A549 (cell line): Measurements from ENCODE around the gene UBE2G2. TPM values are rescaled to one million over a fixed set of nuclear protein-coding genes. Genes with fewer than 3 reads are reported as not detected.

Experiments used
- ATAC-seq, 2 experiments: fragments of 200-7000 bp in 1 of 2; fragments of >200 bp in 1 of 2; cut with Nextera tagmentation in 1 of 2; cut with Tn5 transposase in 1 of 2; 3 replicates each; pipeline versions ENCODE4 v1.8.0 to v1.9.1; 2018 to 2020; ENCODE audit warnings: mild to moderate bottlenecking in 1 of 2, moderate library complexity in 1 of 2
- CTCF ChIA-PET: fragments of 300-600 bp; sonication (Branson Sonifier 250); formaldehyde crosslinking; extraction: SDS; loops from one replicate; lab custom pipeline; 2021; ENCODE audit warnings: antibody characterized with exemption, inconsistent platforms; lab: Yijun Ruan, JAX
- POLR2A ChIA-PET: fragments of 350-600 bp; formaldehyde crosslinking; extraction: SDS; loops from one replicate; lab custom pipeline; 2021; ENCODE audit warnings: antibody characterized with exemption, inconsistent platforms; lab: Yijun Ruan, JAX
- DNase-seq, 2 experiments: peaks; one replicate each; pipeline versions ENCODE4 v3.0.0 to v3.0.0-alpha.2; 2011 to 2016; ENCODE audit warnings: low read depth in 1 of 2, low spot score in 1 of 2
- FAIRE-seq: peaks from 2 replicates; lab custom pipeline; 2011; peaks lifted over from hg19 to GRCh38; lab: Jason Lieb, UNC
- H3K27ac ChIP-seq, 2 experiments: fragments of >200 bp; sonication (Bioruptor Twin); formaldehyde crosslinking; 3 replicates each; pipeline ENCODE4 v1.5.1; 2016 to 2017
- H3K4me1 ChIP-seq: fragments of >200 bp; sonication (Bioruptor Twin); formaldehyde crosslinking; 3 replicates; pipeline ENCODE4 v1.6.1; 2016
- H3K4me2 ChIP-seq: fragments of >200 bp; sonication (Bioruptor Twin); formaldehyde crosslinking; 3 replicates; pipeline ENCODE4 v1.6.1; 2016
- H3K4me3 ChIP-seq: fragments of >200 bp; sonication (Bioruptor Twin); formaldehyde crosslinking; 3 replicates; pipeline ENCODE4 v1.5.1; 2016
- H3K9me3 ChIP-seq: fragments of >200 bp; sonication (Bioruptor Twin); formaldehyde crosslinking; 3 replicates; pipeline ENCODE4 v1.6.1; 2016
- ATOH8 ChIP-seq: fragments of 250-450 bp; sonication (Bioruptor Pico); IDR thresholded peaks from 2 replicates; pipeline ENCODE4 v1.5.0; 2020; ENCODE audit warnings: low read depth, mild to moderate bottlenecking, moderate library complexity
- BHLHE40 ChIP-seq: IDR thresholded peaks from 2 replicates; pipeline ENCODE4 v1.6.1; 2012; ENCODE audit warnings: low read depth, low read length, inconsistent platforms
- CHD4 ChIP-seq: fragments of 200-600 bp; sonication (generic); IDR thresholded peaks from 2 replicates; pipeline ENCODE4 v1.6.1; 2016; ENCODE audit warnings: antibody characterized with exemption, mild to moderate bottlenecking, borderline replicate concordance
- EHMT2 ChIP-seq: fragments of 200-600 bp; sonication (generic); IDR thresholded peaks from 2 replicates; pipeline ENCODE4 v1.6.1; 2016; ENCODE audit warnings: antibody characterized with exemption, low read depth, mild to moderate bottlenecking, moderate library complexity
- ELK1 ChIP-seq: fragments of 150-350 bp; IDR thresholded peaks from 2 replicates; pipeline ENCODE4 v1.6.1; 2014; ENCODE audit warnings: low read depth, mild to moderate bottlenecking, low read length
- FOXS1 ChIP-seq: fragments of 250-450 bp; sonication (Bioruptor Pico); IDR thresholded peaks from 2 replicates; pipeline ENCODE4 v1.5.0; 2020; ENCODE audit warnings: mild to moderate bottlenecking, moderate library complexity
- HES2 ChIP-seq: fragments of >200 bp; sonication (Bioruptor Twin); formaldehyde crosslinking; IDR thresholded peaks from 2 replicates; pipeline ENCODE4 v1.6.1; 2016
- HMGXB4 ChIP-seq: fragments of 250-450 bp; sonication (Bioruptor Pico); IDR thresholded peaks from 2 replicates; pipeline ENCODE4 v1.5.0; 2021; ENCODE audit warnings: mild to moderate bottlenecking, moderate library complexity, borderline replicate concordance
- HOXB5 ChIP-seq: fragments of 250-450 bp; sonication (Bioruptor Pico); IDR thresholded peaks from 2 replicates; pipeline ENCODE4 v1.5.0; 2020; ENCODE audit warnings: mild to moderate bottlenecking, moderate library complexity
- KDM1A ChIP-seq: fragments of 200-600 bp; sonication (generic); IDR thresholded peaks from 2 replicates; pipeline ENCODE4 v1.6.1; 2016; ENCODE audit warnings: low read depth, mild to moderate bottlenecking
- MAX ChIP-seq: IDR thresholded peaks from 2 replicates; pipeline ENCODE4 v1.6.1; 2012
- MAZ ChIP-seq: fragments of 150-350 bp; IDR thresholded peaks from 2 replicates; pipeline ENCODE4 v1.6.1; 2014; ENCODE audit warnings: antibody characterized with exemption, low read depth, low read length, borderline replicate concordance
- MYC ChIP-seq: IDR thresholded peaks from 2 replicates; pipeline ENCODE4 v1.6.1; 2012; ENCODE audit warnings: mild to moderate bottlenecking, inconsistent platforms, low read length, improper control_type of control experiment, borderline replicate concordance
- NPAS2 ChIP-seq: fragments of 250-450 bp; sonication (Bioruptor Pico); IDR thresholded peaks from 2 replicates; pipeline ENCODE4 v1.8.0; 2022; ENCODE audit warnings: mild to moderate bottlenecking, moderate library complexity, borderline replicate concordance
- RARB ChIP-seq: fragments of 250-450 bp; sonication (Bioruptor Pico); IDR thresholded peaks from 2 replicates; pipeline ENCODE4 v1.8.0; 2021; ENCODE audit warnings: mild to moderate bottlenecking, moderate library complexity
- WGBS: methylation state at CpG from one replicate; pipeline ENCODE4 v1.1.6; 2017; ENCODE audit errors: missing lambda C conversion rate; 5-methylcytosine and 5-hydroxymethylcytosine counted together
- polyA plus RNA-seq, 4 experiments: library from polyadenylated mRNA; depleted of rRNA in 3 of 4; stranded (reverse); fragments of >200 nt; fragmentation: RNase III in 1 of 4; extraction: RNeasy Plus Mini Kit Qiagen cat#74134 plus additional on column Dnase treatment in 1 of 4; gene quantifications; 2 replicates in 3 of 4; 3 replicates in 1 of 4; pipeline ENCODE4 v1.2.3, GENCODE V29; 2011 to 2017

Gene UBE2G2
- polyA plus RNA-seq, 2 of the 4 experiments (the other 2 are of a cell fraction): 56.9 to 68.2 TPM

- POLR2A ChIA-PET: no interaction called here
- CTCF ChIA-PET: interaction anchor here (0.8 to 1.7 kb wide), 3 partner anchors 13 to 231 kb away, joined by 3 to 7 read pairs (median 4); no protein-coding TSS in a partner anchor
- WGBS: 29% methylated on average over 2 of the region's 2 CpGs
Observed at GRCh38 chr21:44720170-44720569, 81.5 kb downstream of the UBE2G2 start.

More at GRCh38 chr21:44720170-44720569, 81.5 kb downstream of the UBE2G2 start:
- H3K4me1 ChIP-seq: no peaks in the 10 kb centered on the region
- no peak for FAIRE-seq
- H3K27ac ChIP-seq: no peak overlapping the region
- H3K4me3 ChIP-seq: no peak overlapping the region
- H3K4me2 ChIP-seq: no peak overlapping the region
- DNase-seq: no peak
- H3K9me3 ChIP-seq: no peaks in the 10 kb centered on the region
- TF ChIP-seq NPAS2 (no peak), KDM1A (no peak), HMGXB4 (no peak), FOXS1 (CRISPR knock-in tag) (no peak), MYC (no peak), ATOH8 (CRISPR knock-in tag) (no peak), MAZ (no peak), HES2 (no peak), MAX (no peak), ELK1 (no peak), RARB (CRISPR knock-in tag) (no peak), BHLHE40 (no peak), HOXB5 (CRISPR knock-in tag) (no peak), CHD4 (no peak), EHMT2 (no peak)
- ATAC-seq: no peak

Other genes starting within 250 kb of the UBE2G2 start
- not detected in 2 replicates for gene KRTAP10-3, start 243.0 kb downstream of the UBE2G2 start, polyA plus RNA-seq (2011; rRNA removed)
- gene KRTAP10-3, start 243.0 kb downstream of the UBE2G2 start, polyA plus RNA-seq (2017; fragmentation: RNase III; extraction: RNeasy Plus Mini Kit Qiagen cat#74134 plus additional on column Dnase treatment): not detected in 3 replicates
- not detected in 2 replicates for gene KRTAP10-4, start 228.1 kb downstream of the UBE2G2 start, polyA plus RNA-seq (2011; rRNA removed)
- not detected in 3 replicates for gene KRTAP10-4, start 228.1 kb downstream of the UBE2G2 start, polyA plus RNA-seq (2017; fragmentation: RNase III; extraction: RNeasy Plus Mini Kit Qiagen cat#74134 plus additional on column Dnase treatment)
- not detected in 2 replicates for gene KRTAP10-5, start 221.2 kb downstream of the UBE2G2 start, polyA plus RNA-seq (2011; rRNA removed)
- not detected in 3 replicates for gene KRTAP10-5, start 221.2 kb downstream of the UBE2G2 start, polyA plus RNA-seq (2017; fragmentation: RNase III; extraction: RNeasy Plus Mini Kit Qiagen cat#74134 plus additional on column Dnase treatment)
- not detected in 2 replicates for gene KRTAP10-6, start 209.3 kb downstream of the UBE2G2 start, polyA plus RNA-seq (2011; rRNA removed)
- gene KRTAP10-6, start 209.3 kb downstream of the UBE2G2 start, polyA plus RNA-seq (2017; fragmentation: RNase III; extraction: RNeasy Plus Mini Kit Qiagen cat#74134 plus additional on column Dnase treatment): not detected in 3 replicates
- not detected in 2 replicates for gene KRTAP10-7, start 201.2 kb downstream of the UBE2G2 start, polyA plus RNA-seq (2011; rRNA removed)
- not detected in 3 replicates for gene KRTAP10-7, start 201.2 kb downstream of the UBE2G2 start, polyA plus RNA-seq (2017; fragmentation: RNase III; extraction: RNeasy Plus Mini Kit Qiagen cat#74134 plus additional on column Dnase treatment)
- gene KRTAP10-8, start 189.7 kb downstream of the UBE2G2 start, polyA plus RNA-seq (2011; rRNA removed): not detected in 2 replicates
- not detected in 3 replicates for gene KRTAP10-8, start 189.7 kb downstream of the UBE2G2 start, polyA plus RNA-seq (2017; fragmentation: RNase III; extraction: RNeasy Plus Mini Kit Qiagen cat#74134 plus additional on column Dnase treatment)
- not detected in 2 replicates for gene KRTAP10-9, start 174.7 kb downstream of the UBE2G2 start, polyA plus RNA-seq (2011; rRNA removed)
- not detected in 3 replicates for gene KRTAP10-9, start 174.7 kb downstream of the UBE2G2 start, polyA plus RNA-seq (2017; fragmentation: RNase III; extraction: RNeasy Plus Mini Kit Qiagen cat#74134 plus additional on column Dnase treatment)
- not detected in 2 replicates for gene KRTAP10-10, start 164.5 kb downstream of the UBE2G2 start, polyA plus RNA-seq (2011; rRNA removed)
- gene KRTAP10-10, start 164.5 kb downstream of the UBE2G2 start, polyA plus RNA-seq (2017; fragmentation: RNase III; extraction: RNeasy Plus Mini Kit Qiagen cat#74134 plus additional on column Dnase treatment): not detected in 3 replicates
- gene KRTAP10-11, start 155.4 kb downstream of the UBE2G2 start, polyA plus RNA-seq (2011; rRNA removed): not detected in 2 replicates
- gene KRTAP10-11, start 155.4 kb downstream of the UBE2G2 start, polyA plus RNA-seq (2017; fragmentation: RNase III; extraction: RNeasy Plus Mini Kit Qiagen cat#74134 plus additional on column Dnase treatment): not detected in 3 replicates
- gene KRTAP12-4, start 147.2 kb downstream of the UBE2G2 start, polyA plus RNA-seq (2011; rRNA removed): not detected in 2 replicates
- not detected in 3 replicates for gene KRTAP12-4, start 147.2 kb downstream of the UBE2G2 start, polyA plus RNA-seq (2017; fragmentation: RNase III; extraction: RNeasy Plus Mini Kit Qiagen cat#74134 plus additional on column Dnase treatment)
- gene KRTAP12-3, start 143.9 kb downstream of the UBE2G2 start, polyA plus RNA-seq (2011; rRNA removed): not detected in 2 replicates
- gene KRTAP12-3, start 143.9 kb downstream of the UBE2G2 start, polyA plus RNA-seq (2017; fragmentation: RNase III; extraction: RNeasy Plus Mini Kit Qiagen cat#74134 plus additional on column Dnase treatment): not detected in 3 replicates
- not detected in 2 replicates for gene KRTAP12-2, start 134.9 kb downstream of the UBE2G2 start, polyA plus RNA-seq (2011; rRNA removed)
- not detected in 3 replicates for gene KRTAP12-2, start 134.9 kb downstream of the UBE2G2 start, polyA plus RNA-seq (2017; fragmentation: RNase III; extraction: RNeasy Plus Mini Kit Qiagen cat#74134 plus additional on column Dnase treatment)
- gene KRTAP12-1, start 119.7 kb downstream of the UBE2G2 start, polyA plus RNA-seq (2011; rRNA removed): not detected in 2 replicates
- gene KRTAP12-1, start 119.7 kb downstream of the UBE2G2 start, polyA plus RNA-seq (2017; fragmentation: RNase III; extraction: RNeasy Plus Mini Kit Qiagen cat#74134 plus additional on column Dnase treatment): not detected in 3 replicates
- gene KRTAP10-12, start 104.6 kb downstream of the UBE2G2 start, polyA plus RNA-seq (2011; rRNA removed): not detected in 2 replicates
- not detected in 3 replicates for gene KRTAP10-12, start 104.6 kb downstream of the UBE2G2 start, polyA plus RNA-seq (2017; fragmentation: RNase III; extraction: RNeasy Plus Mini Kit Qiagen cat#74134 plus additional on column Dnase treatment)
- not detected in 2 replicates for gene TSPEAR, start 90.2 kb downstream of the UBE2G2 start, polyA plus RNA-seq (2011; rRNA removed)
- gene TSPEAR, start 90.2 kb downstream of the UBE2G2 start, polyA plus RNA-seq (2017; fragmentation: RNase III; extraction: RNeasy Plus Mini Kit Qiagen cat#74134 plus additional on column Dnase treatment): not detected in 3 replicates
- gene SUMO3, start 16.2 kb upstream of the UBE2G2 start, polyA plus RNA-seq (2011; rRNA removed): 77.7 and 110 TPM in 2 replicates
- gene SUMO3, start 16.2 kb upstream of the UBE2G2 start, polyA plus RNA-seq (2017; fragmentation: RNase III; extraction: RNeasy Plus Mini Kit Qiagen cat#74134 plus additional on column Dnase treatment): 69.2 to 79.4 TPM (median 78.4 TPM) in 3 replicates
- 97.6 and 99.4 TPM in 2 replicates for gene PTTG1IP, start 71.9 kb upstream of the UBE2G2 start, polyA plus RNA-seq (2011; rRNA removed)
- gene PTTG1IP, start 71.9 kb upstream of the UBE2G2 start, polyA plus RNA-seq (2017; fragmentation: RNase III; extraction: RNeasy Plus Mini Kit Qiagen cat#74134 plus additional on column Dnase treatment): 93.2 to 103 TPM (median 98.7 TPM) in 3 replicates
- 0.59 and 0.62 TPM in 2 replicates for gene ITGB2, start 119.1 kb upstream of the UBE2G2 start, polyA plus RNA-seq (2011; rRNA removed)
- gene ITGB2, start 119.1 kb upstream of the UBE2G2 start, polyA plus RNA-seq (2017; fragmentation: RNase III; extraction: RNeasy Plus Mini Kit Qiagen cat#74134 plus additional on column Dnase treatment): 0.34 to 0.54 TPM (median 0.46 TPM) in 3 replicates
- gene SLX9, start 138.2 kb upstream of the UBE2G2 start, polyA plus RNA-seq (2011; rRNA removed): 12.7 and 26.9 TPM in 2 replicates
- 40.4 to 43.1 TPM (median 40.6 TPM) in 3 replicates for gene SLX9, start 138.2 kb upstream of the UBE2G2 start, polyA plus RNA-seq (2017; fragmentation: RNase III; extraction: RNeasy Plus Mini Kit Qiagen cat#74134 plus additional on column Dnase treatment)